ENCODE data around the gene BBOF1.
"Not testable (repeated sequence)": the region's sequence is repeated elsewhere in the genome, so short reads cannot be mapped to it uniquely, and the experiment has no call there.

BBOF1 gene

GRCh38 chr14:74084277-74085046 lies 65.3 kb downstream of the BBOF1 start, which contains the start of the genes ALDH6A1 and LIN52:
ALDH6A1 (minus strand) TSS chr14:74084453; CDS start chr14:74084394, 59 bp downstream.
LIN52 (plus strand) TSS chr14:74084956; CDS start chr14:74084975, 19 bp downstream.
- DNase-seq (ENCODE audit: low read depth, low spot score) = peak; percentile 100
- H3K4me3 ChIP-seq (ENCODE audit: low read length) = peak within 1 kb of the TSS; percentile 96

DNA sequence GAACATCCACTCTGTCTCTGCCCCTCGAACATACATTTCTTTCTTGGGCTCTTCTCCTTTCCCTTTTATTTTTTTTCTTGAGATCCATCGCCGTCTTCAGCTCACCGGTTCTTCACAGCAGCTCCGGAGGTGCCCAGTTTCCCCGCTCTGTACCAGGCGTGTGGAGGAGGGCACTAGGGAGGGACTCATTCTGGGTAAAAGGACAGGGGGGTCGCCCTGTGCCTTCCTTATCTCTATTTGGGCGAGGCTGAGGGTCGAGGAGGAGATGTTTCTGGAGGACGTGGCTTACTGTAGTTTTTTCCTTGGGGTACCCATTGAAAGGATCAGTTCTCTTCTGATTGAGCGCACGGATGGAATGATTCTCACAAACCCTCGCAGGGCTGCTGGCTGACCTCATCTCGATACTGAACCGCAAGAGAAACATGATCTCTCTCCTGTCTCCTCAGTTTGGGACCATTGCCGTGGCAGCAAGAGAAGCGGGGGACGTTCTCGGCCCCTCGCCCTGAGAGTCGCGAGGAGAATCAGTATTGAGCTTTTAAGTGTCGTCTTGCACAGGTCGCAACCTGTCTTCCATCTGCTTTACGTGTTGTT lies 66.0 kb downstream of the BBOF1 start:
- no peak for DNase-seq (ENCODE audit: low read depth, low spot score)
- H3K4me3 ChIP-seq (ENCODE audit: low read length) = peak overlapping the region; percentile 96

- no peak for DNase-seq (ENCODE audit: low read depth, low spot score)
- H3K4me3 ChIP-seq (ENCODE audit: low read length) = peak overlapping the region; percentile 96
Observed at GRCh38 chr14:74085828-74086227, 66.7 kb downstream of the BBOF1 start.

DNA sequence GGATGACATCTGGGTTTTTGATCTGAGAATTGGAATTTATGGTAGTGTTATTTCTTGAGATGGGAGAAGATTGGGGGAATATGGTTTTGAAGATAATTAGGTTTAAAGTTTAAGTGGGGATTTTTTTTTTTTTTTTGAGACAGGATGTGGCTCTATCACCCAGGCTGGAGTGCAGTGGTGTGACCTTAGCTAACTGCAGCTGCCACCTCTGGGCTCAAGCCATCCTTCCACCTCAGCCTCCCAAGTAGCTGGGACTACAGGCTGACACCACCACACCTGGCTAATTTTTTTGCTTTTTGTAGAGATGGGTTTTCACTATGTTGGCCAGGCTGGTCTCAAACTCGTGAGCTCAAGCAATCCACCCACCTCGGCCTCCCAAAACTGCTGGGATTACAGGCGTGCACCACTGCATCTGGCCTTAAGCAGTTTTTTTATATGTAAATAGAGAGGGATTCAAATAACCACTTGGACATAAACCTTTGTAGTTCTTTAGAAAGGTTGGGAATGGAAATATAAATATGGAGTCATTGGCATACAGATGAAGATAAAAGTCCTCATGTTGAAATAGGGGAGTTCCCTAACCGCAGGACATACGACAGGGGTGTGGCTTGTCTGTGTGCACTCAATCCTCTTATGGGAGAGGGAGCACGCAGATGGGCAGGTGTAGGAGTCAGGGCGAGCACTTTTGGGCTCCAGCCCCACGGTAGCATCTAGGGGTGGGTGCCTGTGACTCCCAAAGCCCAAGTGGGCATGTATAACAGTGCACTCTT lies 70.3 kb downstream of the BBOF1 start:
- no peak for DNase-seq (ENCODE audit: low read depth, low spot score)

GRCh38 chr14:74105381-74105780 lies 86.2 kb downstream of the BBOF1 start:
- H3K4me3 ChIP-seq (ENCODE audit: low read length) = no peak overlapping the region
- DNase-seq (ENCODE audit: low read depth, low spot score) = no peak

More for the DNA sequence above, 70.3 kb downstream of the BBOF1 start:
- H3K4me3 ChIP-seq (ENCODE audit: low read length) = no peak overlapping the region

DNA sequence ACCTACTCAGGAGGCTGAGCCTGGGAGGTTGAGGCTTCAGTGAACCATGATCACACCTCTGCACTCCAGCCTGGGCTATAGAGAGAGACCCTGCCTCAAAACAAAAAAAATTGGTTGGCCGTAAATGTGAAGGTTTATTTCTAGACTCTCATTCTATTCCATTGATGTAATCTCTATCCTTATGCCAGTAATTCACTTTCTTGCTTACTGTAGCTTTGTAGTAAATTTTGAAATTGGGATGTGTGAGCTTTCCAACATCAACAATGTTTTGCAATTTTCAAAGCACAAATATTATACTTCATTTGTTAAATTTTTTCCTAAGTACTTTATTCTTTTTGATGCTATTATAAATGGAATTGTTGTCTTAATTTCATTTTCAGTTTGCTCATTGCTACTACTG lies 90.2 kb downstream of the BBOF1 start:
- no peak for DNase-seq (ENCODE audit: low read depth, low spot score)

DNA sequence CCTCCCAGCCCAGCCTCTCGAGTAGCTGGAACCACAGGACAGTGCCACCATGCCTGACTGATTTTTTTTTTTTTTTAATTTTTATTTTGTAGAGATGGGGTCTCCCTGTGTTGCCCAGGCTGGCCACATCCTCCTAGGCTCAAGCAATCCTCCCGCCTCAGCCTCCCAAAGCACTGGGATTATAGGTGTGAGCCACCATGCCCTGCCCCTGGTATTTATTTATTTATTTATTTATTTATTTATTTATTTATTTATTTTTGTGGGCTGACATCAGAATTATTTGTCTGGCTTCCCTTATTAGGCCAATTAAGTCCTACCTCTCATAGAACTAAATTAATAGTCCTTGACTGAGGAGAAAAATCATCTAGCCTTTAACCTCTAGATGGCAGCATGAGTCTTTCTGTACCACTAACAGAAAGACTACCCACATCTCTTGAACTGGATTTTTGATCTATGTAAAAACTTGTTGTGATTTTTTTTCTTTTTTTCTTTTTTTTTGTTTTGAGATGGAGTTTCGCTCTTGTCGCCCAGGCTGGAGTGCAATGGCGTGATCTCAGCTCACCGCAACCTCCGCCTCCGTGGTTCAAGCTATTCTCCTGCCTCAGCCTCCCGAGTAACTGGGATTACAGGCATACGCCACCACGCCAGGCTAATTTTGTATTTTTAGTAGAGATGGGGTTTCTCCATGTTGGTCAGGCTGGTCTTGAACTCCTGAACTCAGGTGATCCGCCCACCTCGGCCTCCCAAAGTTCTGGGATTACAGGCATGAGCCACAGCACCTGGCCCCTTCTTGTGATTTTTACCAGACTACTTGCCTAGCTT lies 92.5 kb downstream of the BBOF1 start:
- DNase-seq (ENCODE audit: low read depth, low spot score) = peak; percentile 53
- H3K4me3 ChIP-seq (ENCODE audit: low read length) = not testable (repeated sequence)

More for the DNA sequence above, 90.2 kb downstream of the BBOF1 start:
- H3K4me3 ChIP-seq (ENCODE audit: low read length) = no peak overlapping the region
